CD4-positive, alpha-beta T cell treated with Interleukin-17A for 4 hours (primary cell): ENCODE data around the gene LEPR.
"Not testable (repeated sequence)": the region's sequence is repeated elsewhere in the genome, so short reads cannot be mapped to it uniquely, and the experiment has no call there.

Experiments
- DNase-seq: peaks from one replicate; pipeline ENCODE4 v3.0.0-alpha.2; 2020; ENCODE audit warnings: mixed read lengths

LEPR gene

DNA sequence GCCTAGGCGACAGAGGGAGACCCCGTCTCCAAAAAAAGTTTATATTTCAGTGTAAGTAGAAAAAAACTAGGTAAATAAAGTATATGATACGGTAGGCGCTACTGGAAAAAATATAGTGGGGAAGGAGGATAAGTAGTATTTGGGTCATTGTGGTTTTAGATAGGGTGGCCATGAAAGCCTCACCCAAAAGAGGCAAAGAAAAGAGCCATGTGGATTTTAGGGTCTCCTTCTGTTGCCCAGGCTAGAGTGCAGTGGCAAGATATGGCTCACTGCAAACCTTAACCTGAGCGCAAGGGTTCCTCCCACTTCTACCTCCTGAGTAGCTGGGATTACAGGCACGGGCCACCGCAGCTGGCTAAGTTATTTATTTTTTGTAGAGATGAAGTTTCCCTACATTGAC, 17.1 kb downstream of the LEPR start:
- no peak for DNase-seq

DNA sequence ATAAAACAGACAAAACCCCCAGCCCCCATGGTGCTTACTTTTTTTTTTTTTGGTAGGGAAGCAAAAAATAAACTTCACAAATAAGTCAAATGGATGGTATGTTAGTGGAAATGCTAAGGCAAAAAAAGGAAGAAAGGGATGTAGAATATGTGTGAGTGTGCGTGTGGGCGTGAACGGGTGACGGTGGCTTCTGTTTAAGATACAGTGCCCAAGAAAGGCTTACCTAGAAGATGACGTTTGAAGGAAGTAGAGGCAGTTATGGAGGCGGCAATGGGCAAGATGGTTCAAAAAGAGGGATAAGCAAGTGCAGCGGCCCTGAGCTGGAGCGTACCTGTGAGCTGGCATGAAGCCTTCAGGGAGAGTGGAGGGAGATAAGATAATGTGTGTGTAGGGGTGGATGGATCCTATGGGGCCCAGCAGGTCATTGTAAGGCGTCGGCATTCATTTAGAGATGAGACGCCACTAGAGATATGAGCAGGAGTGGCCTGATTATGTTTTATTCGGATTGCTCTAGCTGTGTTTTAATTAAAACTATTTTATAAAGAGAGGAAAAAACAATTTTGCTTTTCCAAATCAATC, 19.9 kb downstream of the LEPR start:
- DNase-seq: no peak

DNA sequence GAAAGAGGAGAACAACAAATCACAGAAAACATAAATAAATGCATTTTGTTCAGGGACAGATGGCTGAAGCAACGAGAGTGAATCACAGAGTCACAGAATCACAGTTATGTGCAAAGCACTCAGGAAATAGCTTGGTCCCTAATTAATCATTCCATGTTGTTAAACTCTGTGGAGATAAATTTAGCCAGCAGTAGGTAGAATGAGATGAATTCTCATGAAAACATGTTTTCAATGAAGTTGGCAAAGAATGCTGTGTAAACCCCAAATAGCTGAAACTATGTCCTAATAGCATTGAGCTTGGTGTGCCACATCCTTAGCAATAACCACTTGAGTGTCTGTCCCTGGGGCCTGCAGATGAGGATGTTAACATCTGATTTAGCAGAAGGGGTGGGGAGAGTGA, 20.4 kb downstream of the LEPR start:
- DNase-seq: no peak

DNA sequence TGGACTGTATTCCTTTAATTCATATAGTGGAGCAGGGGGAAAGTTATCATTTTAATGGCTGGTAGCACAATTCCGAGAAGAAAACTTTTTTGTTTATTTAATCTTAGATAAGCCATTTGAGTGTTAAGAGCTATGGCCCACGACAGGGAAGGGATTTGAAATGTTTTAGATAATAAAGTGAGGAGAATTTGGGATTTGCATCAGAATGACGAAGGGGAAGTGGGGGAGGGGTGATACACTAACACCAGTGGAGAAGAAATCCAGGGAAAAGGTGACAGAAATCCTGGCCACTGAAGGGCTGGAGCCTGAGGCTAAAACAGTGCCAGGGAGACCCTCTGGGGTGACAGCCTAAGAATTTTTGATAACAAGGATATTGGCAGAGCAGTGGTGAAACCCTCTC, 21.0 kb downstream of the LEPR start:
- DNase-seq: no peak

DNA sequence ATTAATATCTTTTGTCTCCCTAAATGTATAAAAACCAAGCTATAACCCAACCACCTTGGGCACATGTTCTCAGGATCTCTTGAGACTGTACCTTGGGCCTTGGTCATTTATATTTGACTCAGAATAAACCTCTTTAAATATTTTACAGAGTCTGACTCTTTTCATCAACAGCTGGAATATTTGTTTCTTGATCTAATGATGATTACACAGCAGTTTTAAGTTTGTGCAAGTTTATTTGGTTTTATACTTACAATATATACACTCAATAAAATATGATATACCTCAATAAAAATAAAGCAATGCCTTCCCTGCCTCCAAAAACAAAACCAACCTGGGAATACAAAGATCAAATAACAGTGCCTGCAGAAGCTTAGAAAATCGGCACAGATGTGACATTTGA, 22.0 kb downstream of the LEPR start:
- DNase-seq: no peak

DNA sequence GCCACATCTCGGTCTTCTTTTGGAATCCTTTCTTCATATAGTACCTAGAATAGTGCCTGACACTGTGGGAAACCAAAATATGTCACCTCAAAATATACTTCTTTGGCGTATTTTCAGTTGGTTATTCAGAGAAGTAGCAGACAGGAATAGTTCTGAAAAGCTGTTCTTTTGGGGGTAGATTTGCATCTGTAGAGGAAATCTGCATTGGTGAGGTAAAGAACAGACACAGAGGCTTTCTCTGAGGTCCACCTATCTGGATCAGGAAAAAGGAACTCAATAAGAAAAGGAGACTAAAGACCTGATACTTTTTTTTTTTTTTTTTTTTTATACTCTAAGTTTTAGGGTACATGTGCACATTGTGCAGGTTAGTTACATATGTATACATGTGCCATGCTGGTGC, 23.2 kb downstream of the LEPR start:
- no peak for DNase-seq

DNA sequence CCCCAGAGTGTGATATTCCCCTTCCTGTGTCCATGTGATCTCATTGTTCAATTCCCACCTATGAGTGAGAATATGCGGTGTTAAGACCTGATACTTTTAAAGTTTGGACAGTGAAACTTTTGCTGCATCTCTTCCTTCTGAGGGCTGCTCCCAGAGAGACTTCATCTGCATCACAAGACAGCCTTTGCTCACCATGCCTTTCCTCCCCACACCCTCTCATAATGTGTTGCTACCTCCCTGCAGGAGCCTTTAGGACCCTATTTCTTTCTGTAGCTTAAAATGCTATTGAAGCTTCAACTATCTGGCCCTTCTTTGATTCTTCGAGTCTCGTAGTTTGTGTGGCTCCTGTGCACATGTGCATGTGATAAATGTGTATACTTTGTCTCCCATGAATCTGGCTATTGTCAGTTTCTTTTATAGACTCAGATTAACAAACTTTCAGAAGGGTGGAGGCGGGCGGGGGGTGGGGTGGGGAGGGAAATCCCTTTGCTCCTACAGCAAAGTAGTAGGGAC, 23.7 kb downstream of the LEPR start:
- no peak for DNase-seq

DNA sequence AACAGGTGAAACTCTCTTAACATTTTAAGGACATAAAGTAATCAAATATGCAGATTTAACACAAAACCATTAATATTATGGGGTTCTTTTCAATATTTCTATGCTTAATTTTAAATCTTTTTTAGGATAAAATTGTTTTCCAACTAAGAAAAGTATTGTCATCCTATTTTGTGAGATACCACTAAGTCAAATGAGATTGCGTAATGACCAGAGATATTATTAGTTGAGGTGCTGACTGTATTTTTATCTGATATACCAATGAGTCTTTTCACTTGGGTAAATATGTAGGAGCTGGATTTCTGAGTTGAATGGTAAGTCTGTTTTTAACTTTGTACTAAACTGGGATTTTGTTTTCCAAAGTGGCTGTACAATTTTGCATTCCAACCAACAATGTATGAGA, 25.4 kb downstream of the LEPR start:
- no peak for DNase-seq

DNA sequence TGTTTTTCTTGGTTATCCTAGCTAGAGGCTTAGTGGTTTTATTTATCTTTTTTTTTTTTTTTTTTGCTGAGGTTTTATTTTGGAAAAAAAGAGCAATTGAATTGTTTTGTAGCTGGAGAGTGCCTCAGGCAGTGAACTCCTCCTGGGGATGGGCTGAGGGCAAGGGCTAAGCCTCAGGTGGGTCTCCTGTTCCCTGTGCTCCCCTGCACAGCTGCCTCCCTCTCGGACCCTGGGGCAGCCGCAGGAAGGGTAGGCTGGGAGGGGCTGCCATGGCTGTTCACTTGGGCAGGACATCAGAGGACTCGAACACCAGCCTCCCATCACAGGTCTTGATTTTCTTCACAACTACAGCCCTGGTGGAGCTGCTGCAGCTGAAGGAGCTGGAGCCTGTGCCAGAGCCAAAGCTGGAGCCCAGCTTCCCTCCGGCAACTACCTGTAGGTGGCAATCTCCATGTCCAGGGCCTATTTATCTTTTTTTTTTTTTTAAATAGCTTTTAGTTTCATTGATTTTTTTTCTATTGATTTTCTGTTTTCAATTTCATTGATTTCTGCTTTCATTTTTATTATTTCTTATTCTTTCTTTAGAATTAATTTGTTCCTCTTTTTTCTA, 28.9 kb downstream of the LEPR start:
- no peak for DNase-seq

DNA sequence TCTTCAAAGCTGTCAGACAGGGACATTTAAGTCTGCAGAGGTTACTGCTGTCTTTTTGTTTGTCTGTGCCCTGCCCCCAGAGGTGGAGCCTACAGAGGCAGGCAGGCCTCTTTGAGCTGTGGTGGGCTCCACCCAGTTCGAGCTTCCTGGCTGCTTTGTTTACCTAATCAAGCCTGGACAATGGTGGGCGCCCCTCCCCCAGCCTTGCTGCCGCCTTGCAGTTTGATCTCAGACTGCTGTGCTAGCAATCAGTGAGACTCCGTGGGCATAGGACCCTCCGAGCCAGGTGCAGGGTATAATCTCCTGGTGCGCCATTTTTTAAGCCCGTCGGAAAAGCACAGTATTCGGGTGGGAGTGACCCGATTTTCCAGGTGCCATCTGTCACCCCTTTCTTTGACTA, 35.2 kb downstream of the LEPR start:
- not testable (repeated sequence) for DNase-seq

DNA sequence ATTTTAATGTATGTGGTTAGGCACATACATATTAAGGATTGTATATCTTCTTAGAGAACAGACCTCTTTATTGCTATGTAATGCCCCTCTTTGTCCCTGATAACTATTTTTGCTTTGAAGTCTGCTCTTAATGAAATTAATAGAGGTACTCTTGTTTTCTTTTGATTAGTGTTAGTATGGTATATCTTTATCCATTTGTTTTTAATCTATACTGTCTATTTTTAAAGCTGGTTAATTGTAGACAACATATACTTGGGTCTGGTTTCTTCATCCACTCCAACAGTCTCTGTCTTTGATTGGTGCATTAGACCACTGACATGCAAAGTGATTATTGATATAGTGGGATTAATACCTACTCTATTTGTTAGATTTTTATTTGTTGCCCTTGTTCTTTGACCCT, 36.0 kb downstream of the LEPR start:
- no peak for DNase-seq

DNA sequence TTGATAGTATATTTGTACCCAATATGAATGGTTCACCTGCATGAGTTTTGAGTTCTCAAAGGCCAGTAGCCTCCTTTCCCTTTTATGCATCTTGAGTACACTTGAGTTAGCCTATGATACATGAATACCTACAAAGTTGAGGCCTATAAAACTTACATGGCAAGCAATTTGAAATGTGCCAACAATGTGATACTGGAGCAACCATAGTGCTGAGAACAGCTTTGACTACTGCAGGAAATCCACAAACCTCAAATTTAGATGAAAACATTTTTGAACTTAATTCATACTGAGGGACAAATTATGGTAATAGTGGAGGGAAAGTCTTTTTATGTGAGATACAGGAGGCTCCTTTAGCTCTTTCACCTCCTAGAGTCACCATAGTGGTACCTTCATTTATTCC, 37.4 kb downstream of the LEPR start:
- no peak for DNase-seq

DNA sequence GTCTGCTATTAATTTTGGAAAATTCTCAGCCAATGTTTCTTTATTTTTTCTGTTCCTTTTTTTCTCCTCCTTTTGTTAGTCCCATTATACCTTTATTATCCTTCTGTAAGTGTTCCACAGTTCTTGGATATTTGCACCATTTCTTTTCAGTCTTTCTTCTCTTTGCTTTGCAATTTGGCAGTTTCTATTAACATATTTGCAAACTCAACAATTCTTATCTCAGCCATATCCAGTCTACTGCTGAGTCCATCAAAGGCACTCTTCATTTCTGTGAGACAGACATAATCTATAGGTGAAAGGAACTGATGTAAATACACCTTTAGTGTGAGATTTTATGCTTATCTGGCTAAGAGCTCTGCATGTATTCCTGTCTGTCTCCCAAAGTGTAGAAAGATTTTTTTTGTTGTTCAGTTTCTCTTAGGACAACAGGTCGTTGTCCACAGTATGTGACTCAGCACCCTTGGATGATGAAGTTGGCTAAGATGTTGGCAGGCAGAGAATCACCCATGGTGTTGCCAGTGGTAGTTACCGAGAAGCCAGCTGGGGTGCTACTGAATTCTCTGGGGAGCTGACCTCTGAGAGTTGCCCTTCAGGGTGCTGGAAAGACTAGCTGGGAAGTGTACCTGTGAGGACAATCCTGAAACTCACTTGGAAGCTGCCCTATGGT, 38.4 kb downstream of the LEPR start:
- no peak for DNase-seq

DNA sequence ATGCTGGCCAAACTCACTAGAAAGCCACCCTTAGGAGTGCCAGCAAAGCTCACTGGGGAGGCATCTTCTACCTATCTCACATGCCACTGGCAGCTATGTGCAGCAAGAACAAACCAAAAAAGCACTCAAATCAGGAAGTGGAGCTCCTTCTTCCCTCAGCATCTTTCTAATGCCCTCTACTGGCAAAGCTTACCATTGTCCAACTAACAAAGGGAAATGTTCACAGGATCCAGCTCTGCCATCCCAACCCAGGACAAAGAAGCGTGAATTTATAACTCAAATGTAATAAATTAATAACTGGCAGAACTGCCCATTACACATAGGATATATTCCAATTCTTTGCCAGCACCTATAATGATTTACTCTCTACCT, 38.9 kb downstream of the LEPR start:
- no peak for DNase-seq

DNA sequence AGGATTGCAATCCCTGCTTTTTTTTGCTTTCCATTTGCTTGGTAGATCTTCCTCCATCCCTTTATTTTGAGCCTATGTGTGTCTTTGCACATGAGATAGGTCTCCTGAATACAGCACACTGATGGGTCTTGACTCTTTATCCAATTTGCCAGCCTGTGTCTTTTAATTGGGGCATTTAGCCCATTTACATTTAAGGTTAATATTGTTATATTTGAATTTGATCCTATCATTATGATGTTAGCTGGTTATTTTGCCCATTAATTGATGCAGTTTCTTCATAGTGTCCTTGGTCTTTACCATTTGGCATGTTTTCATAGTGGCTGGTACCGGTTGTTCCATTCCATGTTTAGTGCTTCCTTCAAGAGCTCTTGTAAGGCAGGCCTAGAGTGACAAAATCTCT, 45.4 kb downstream of the LEPR start:
- DNase-seq: not testable (repeated sequence)

DNA sequence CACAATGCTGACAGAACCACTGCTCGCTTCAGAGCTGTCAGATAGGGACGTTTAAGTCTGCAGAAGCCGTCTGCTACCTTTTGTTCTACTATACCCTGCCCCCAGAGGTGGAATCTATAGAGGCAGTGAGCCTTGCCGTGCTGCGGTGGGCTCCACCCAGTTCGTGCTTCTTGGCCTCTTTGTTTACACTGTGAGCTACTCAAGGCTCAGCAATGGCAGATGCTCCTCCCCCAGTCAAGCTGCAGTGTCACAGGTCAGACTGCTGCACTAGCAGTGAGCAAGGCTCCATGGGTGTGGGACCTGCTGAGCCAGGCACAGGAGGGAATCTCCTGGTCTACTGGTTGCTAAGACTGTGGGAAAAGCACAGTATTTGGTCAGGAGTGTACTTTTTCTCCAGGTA, 47.1 kb downstream of the LEPR start:
- no peak for DNase-seq

DNA sequence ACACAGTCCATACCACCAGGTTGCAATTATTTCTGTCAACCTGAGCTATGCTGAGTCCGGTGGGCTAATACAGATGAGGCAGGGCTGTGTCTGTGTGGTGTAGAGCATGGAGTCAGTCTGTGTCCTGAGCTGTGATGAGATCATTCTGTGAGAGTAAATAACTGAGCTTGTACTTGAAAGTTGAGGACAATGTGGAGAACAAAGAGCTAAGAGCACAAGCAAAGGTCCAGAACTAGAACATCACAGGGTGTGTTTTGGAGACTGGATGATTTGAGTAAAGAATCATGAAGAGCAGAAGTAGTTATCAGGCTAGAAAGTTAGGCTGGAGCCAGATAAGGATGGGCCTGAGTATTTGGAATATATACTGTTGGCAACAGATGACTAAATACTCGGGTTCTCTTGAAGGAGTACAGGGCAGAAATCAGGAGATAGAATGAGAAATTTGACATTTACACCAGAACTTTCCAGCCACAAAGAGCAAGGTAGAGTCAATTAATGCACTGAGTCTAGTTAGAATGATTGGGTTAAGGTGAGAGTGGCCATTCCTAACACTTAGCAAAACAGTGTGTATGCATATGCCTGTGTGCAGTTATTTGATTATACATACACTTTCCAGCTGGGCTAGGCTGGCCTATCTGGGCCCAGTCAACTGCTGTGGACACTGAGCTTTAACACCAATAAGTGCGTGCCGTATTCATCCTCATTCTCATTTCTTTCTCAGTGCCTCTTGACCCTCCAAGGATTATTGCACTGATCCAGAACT, 48.8 kb downstream of the LEPR start:
- DNase-seq: no peak

DNA sequence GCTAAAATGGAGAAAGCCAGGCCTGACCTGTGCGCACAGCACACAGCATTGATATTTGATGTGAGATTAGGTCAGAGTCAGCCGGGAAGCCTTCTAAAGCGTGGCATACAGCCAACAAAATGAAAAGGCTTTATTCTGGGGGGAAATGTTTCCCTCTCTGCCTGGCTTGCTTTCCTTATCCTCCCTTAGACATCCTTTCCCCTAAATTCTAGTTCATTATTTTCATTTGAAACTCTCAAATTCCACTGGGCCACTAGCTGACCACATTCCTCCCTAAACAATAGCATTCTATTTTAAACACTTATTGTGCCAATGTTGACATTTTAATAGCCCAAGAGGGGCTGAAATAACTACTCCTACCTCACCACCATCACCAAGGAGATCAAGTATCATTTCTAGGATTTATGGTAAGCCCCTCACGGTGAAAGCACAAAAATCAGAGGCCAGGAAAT, 49.4 kb downstream of the LEPR start:
- no peak for DNase-seq
